Amygdala (tissue), 56 donors: Measurements from ENCODE around the gene CNTD1.

ENCODE experiments used
- DNase-seq, 56 donors: peaks; one replicate each; lab custom pipeline; 2025; lab: John Stamatoyannopoulos, UW

CNTD1 gene

DNA sequence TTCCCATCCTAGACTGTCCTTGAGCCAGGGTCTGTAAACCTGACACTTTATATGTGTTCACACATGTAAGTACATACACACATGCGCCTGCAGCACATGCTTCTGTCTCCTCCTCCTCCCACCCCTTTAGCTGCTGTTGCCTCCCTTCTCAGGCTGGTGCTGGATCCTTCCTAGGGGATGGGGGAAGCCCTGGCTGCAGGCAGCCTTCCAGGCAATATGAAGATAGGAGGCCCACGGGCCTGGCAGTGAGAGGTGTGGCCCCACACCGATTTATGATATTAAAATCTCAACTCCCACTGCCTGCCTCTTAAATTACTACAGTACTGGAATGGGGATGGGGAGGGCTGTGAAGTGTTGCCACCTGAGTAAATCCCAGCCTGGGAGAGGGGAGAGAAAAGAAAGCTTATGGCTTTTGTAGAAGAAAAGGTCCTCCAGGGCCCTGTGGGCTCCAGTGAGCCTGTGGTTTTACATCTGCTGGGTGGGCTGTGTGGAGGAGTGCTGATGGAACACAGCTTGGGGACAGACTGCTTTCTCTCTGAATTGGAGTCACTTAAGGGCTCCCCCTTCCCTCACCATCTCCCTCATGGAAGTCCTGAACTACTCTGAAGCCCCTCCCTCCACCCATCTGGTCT is 19.2 kb upstream of the CNTD1 start:
- no peak for DNase-seq

DNA sequence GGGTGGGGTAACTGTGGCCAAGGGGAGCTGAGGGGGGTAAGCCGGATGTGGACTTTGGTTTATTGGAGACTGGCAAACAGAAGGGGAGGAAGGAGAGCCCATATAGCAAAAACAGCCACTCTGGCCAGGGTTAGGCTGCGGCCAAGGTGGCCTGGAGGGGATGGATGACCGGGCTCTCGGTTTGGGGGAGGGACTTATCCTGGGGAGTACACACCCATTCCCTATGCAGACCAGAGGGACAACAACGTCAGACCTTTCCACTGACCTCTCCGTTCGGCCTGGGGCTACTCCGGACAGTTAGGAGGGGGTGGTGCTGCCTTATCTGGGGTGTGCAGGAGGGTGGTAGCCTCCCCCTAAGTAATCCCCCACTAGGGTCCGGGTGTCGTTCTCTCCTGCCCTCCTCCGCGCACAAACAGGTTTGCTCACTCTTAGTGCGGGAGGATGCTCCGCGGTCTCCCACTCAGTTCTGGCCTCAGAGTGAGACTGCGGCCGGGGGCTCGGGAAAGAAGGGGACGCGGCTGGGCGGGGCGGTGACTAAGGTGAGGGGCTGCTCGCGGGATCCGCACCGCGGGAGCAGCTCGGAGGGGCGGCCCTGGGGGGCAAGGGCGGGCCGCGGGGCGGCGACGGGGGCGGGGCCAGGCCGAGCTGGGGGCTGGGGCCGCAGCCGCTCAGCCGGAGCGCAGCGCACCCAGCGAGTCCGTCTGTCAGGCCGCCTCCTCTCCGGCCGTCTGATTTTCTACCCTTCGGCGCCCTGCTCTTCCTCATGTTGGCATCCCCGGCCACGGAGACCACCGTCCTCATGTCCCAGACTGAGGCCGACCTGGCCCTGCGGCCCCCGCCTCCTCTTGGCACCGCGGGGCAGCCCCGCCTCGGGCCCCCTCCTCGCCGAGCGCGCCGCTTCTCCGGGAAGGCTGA is 18.5 kb upstream of the CNTD1 start, which contains the start of gene WNK4:
Gene WNK4 (plus strand): TSS at position 675 of the 915 bp plus-strand sequence. CDS start 89 bp downstream, at position 764.
- no peak for DNase-seq

DNA sequence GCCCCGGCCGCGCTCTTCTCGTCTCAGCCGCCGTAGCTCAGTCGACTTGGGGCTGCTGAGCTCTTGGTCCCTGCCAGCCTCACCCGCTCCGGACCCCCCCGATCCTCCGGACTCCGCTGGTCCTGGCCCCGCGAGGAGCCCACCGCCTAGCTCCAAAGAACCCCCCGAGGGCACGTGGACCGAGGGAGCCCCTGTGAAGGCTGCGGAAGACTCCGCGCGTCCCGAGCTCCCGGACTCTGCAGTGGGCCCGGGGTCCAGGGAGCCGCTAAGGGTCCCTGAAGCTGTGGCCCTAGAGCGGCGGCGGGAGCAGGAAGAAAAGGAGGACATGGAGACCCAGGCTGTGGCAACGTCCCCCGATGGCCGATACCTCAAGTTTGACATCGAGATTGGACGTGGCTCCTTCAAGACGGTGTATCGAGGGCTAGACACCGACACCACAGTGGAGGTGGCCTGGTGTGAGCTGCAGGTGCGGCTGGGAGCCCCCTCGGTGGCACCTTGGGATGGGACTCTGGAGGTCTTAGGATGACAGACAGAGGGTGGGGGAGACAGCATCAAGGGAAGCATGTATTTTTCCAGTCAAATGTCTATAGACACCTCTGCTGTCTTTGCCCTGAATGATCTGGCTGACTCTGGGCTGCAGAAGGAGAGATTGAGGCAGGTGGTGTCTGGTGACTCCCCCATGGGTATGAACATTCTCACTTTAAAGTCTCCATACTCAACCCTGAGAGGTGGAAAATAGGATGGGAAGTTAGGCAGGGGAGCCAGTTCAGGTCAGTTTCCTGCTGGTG is 17.6 kb upstream of the CNTD1 start:
- no peak for DNase-seq

DNA sequence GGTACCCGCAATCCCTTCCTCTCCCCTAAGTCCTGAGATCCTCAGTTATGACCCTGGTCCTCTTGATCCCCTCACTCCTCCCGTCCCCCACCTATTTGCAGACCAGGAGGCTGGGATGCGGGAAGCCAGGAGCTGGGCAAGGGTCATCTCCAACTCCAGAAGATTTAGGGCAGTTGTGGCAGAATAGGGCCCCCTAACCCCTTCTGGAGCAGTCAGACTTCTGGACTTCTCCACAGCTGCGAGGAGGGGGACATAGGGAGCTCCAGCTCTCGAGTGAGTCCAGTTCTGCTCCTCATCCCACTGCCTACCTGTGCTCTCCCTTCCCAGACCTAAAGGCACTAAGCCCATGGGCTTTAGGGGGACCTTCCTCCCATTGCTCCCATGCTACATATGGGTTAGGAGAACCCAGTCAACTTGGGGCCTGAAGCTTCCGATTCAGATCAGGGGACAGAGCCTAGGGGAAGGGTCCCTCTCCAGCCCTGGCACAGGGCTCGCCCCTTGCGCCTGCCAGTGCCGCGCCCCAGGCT is 17.0 kb upstream of the CNTD1 start:
- no peak for DNase-seq

DNA sequence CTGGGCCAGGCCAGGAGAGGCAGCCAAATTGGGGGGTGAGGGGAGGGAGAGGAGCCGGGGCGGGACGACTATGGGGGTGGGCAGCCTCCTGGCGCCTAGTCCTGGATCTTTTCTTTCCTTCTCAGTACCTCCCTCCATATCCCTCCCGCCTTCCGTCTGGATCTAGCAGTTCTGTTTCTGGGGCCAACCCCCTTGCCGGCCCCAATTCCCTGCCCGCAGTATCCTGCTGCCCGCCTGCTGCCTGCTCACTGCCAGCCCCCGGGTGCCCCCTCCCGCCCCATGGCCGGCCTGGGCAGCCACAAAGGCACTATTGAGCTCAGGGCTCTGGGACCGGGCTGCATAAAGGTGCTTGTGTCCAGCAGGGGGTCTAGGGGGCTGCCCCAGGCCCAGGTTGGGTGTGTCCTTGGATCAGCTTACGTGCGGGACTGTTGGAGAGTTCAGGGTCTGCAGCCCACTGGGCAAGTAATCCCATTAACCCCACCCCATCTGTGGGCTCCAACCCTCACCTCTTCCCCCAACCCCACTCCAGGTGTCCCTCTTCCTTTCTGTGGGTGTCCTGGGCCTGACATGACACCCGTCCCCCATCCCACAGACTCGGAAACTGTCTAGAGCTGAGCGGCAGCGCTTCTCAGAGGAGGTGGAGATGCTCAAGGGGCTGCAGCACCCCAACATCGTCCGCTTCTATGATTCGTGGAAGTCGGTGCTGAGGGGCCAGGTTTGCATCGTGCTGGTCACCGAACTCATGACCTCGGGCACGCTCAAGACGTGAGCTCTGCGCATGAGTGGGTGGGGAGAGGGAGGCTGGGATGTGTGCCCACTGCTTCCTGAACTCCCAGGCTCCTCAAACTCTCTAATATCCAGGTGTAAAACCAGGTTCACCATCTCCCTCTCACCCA is 16.2 kb upstream of the CNTD1 start:
- DNase-seq, result peak in 1 of 56 donors; percentile 18

DNA sequence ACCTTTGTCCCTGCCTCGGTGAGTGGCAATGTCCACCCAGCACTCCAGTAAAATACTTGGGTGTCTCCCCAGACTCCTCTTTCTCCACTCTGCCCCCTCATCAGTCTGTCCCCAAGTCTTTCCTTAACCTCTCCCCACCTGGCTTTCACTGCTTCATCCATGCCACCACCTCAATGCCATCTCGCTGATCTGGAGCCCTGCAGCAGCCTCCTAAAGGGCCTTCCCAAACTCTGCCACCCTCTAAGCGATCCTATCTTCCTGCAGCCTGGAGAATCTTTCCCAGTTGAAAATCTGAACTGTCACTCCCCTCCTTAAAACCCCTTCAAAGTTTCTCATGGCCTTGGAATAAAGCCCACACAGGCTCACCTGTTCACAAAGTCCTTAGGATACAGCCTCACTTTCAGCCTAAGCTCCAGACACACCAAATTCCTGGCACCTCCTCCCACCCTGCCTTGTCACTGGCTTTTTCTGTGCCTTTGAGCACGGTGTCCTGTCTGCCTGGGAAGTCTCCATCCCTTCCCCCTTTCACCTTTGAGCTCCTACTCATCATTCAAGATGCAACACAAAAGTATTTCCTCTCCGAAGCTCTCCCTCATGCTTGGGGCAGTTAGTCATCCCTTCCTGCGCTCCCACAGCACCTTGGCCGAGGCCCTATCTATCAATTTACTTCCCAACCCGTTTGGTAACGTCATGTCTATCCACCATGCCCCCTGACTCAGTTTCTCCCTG is 15.4 kb upstream of the CNTD1 start:
- DNase-seq, result no peak

DNA sequence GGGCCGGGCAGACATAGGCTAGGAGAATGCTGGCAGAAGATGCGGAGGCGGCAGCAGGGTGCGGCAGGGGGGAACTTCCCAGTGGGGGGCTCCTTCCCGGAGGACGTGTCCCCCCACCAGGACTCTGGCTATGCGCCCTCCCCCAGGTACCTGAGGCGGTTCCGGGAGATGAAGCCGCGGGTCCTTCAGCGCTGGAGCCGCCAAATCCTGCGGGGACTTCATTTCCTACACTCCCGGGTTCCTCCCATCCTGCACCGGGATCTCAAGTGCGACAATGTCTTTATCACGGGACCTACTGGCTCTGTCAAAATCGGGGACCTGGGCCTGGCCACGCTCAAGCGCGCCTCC is 14.9 kb upstream of the CNTD1 start:
- no peak for DNase-seq

DNA sequence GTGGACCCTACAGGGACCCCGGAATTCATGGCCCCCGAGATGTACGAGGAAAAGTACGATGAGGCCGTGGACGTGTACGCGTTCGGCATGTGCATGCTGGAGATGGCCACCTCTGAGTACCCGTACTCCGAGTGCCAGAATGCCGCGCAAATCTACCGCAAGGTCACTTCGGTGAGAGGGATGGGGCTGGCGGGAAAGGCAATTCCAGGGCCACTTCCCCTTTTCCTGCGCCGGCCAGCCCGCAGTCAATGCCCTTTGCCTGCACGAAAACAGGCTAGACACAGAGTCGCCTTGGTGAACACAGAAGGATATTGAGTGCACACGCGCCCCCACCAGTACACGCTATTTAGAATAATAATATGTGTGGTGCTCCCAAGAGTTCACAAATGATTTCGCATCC is 14.3 kb upstream of the CNTD1 start:
- no peak for DNase-seq

DNA sequence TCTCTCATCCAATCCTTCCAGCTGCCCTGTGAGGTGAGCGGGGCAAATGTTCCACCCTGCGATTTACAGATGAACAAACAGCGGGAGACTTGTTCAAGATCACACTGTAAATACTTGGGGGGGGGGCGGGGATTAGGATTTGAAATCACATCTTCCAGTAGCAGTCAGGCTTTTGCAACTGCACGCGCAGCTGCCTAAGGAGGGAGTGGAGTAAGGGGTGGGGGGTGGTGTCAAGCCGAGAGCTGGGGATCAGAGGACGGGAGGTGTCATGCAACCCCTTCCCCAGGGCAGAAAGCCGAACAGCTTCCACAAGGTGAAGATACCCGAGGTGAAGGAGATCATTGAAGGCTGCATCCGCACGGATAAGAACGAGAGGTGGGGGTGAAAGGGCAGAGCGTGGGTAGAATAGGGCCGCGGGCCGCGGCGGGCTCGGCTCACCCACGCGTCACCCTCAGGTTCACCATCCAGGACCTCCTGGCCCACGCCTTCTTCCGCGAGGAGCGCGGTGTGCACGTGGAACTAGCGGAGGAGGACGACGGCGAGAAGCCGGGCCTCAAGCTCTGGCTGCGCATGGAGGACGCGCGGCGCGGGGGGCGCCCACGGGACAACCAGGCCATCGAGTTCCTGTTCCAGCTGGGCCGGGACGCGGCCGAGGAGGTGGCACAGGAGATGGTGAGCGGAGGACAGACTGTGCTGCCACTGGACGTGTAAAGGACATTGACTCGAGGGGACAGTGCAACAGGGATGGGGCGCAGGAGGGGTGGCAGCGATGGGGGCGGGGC is 13.7 kb upstream of the CNTD1 start:
- DNase-seq, result no peak

DNA sequence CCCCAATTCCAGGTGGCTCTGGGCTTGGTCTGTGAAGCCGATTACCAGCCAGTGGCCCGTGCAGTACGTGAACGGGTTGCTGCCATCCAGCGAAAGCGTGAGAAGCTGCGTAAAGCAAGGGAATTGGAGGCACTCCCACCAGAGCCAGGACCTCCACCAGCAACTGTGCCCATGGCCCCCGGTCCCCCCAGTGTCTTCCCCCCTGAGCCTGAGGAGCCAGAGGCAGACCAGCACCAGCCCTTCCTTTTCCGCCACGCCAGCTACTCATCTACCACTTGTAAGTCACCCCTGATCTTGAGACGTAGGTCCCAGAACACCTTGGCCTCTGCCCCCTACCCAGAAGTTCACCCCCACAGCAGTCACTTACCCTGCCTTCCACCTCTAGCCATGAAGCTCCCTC is 11.4 kb upstream of the CNTD1 start:
- DNase-seq, result no peak

DNA sequence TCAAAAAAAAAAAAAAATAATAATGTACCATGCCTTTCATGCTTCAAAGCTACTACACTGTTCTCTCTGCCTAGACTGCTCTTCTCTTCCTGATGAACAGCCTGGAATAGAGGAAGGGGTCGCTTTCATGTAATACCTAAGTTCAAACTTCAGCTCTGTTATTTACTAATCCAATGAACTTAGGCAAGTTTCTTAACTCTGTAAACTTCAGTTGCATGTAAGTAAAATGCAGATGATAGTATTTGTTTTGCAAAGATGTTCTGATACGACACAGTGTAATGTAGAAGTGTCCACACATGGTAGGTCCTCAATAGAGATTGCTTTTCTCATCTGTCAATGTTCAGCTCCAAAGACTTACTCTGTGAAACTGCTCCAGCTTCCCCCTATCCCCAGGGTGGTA is 6.7 kb upstream of the CNTD1 start:
- DNase-seq, result no peak

DNA sequence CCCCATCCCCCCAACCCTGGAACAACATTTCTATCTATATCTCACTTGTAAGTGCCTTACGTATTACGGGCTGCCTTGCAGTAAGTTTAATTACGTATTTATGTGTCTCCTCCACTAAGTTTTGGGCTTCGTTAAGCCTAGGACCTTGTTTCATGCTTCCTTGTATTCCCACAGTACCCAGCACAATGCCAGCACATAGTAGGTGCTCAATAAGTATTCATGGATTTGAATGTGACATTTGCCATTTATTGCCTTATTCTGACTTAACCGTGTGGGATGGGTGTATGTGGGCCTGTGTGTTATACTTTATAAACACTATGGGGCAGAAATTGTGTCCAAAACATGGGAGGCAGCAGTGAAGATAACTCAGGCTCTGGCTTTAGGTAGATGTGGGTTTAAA is 6.1 kb upstream of the CNTD1 start:
- DNase-seq, result no peak

DNA sequence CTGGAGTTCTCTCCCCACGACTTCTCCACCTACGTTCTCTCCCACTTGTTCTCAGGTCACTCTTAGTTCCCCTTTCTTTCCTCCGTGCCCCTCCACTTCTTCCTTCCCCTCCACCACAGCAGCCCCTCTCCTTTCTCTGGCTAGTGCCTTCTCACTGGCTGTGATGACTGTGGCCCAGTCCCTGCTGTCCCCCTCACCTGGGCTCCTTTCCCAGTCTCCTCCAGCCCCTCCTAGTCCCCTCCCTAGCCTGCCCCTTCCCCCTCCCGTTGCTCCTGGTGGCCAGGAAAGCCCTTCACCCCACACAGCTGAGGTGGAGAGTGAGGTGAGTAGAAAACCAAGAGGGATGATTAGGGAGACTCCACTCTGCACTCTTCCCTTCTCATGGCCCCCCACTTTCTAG is 3.6 kb upstream of the CNTD1 start:
- no peak for DNase-seq

DNA sequence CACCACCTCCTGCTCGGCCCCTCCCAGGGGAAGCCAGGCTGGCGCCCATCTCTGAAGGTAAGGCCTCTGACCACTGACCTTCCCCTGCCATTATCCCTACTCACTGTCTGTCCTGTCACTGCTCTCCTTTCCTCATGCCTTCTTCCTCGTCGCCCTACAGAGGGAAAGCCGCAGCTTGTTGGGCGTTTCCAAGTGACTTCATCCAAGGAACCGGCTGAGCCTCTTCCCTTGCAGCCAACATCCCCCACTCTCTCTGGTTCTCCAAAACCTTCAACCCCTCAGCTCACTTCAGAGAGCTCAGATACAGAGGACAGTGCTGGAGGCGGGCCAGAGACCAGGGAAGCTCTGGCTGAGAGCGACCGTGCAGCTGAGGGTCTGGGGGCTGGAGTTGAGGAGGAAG is 3.2 kb upstream of the CNTD1 start:
- DNase-seq, result no peak

DNA sequence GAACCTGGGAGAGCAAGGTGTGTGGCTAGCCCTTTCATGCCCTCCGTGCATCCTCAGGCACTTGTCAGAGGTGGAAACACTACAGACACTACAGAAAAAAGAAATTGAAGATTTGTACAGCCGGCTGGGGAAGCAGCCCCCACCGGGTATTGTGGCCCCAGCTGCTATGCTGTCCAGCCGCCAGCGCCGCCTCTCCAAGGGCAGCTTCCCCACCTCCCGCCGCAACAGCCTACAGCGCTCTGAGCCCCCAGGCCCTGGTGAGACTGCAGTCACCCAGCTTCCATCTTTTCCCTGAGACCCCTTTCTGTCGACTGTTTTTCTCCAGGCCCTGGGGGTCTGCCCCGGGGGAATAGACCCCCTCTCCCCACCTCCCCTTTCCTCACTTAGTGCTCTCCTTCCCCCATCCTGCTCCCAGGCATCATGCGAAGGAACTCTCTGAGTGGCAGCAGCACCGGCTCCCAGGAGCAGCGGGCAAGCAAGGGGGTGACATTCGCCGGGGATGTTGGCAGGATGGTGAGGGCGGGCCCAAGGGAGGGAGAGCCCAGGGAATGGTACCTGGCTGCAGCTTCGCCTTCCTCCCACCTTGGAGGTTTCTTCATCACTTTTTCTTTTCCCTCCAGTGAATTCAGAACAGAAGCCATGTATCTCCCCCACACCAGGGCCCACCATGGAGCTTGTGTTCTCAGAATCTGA is 2.4 kb upstream of the CNTD1 start:
- DNase-seq, result no peak

DNA sequence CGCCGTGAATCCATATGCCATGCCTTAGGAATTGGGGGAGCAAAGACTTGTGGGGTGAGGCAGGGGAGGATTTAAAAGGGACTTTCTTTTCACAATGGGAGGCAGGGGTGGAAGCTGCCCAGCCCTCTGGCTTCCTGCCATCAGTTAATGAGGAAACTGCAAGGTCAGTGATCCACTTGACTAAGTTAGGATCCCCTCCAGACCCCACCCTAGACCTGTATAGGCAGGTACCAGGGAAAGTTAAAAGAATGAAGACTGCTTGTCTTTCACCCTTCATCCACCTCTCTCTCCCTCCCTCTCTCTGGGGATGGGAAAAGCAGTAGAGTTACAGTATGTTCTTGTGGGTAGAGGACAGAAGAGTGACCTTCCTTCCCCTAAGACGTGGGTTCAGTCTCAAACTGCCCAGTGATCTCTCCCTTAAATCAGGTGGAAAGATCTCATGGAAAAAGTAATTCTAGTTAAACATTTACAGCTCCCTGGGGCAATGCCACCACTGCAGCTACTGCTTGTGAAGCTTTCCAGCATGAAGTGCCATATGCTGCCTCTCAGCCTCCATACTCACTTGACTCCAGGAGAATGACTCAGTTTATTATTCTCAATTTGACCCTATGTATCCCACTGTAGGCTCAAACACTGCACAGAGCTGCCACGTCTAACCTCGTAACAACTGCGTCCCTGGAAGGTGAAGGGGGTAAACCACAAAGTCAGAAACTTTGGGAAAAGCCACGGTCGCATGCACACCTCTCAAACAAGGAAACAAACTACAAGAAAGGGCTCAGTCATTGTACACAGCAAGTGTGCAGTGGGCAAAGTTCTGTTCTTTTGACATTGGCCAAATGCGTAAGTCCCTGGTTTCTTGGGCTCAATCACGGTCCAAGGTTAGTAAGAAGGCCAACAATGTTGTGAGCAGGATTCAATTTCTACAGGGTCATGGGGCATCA is 1.3 kb upstream of the CNTD1 start:
- no peak for DNase-seq

DNA sequence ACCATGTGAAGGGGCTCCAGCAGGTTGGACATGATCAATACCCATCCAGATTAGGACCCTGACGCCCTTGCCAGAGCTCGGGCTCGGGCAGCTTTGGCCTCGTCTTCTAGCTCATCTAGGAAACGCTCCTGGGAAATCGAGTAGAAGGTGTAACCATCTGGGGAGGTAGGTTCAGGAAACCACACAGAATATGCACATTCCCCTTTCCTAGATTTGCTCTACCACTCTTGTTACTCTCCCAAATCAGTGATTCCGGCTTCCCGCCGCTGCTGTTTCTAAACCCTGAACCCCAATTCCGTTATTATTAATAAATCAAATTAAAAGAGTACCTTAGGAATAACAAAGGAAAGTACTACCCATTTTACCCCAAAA is 664 bp upstream of the CNTD1 start:
- DNase-seq, result no peak
